PC-9 (cell line): ENCODE results near the gene PRDM10.

Source experiments
- CTCF ChIP-seq: fragments of 200-600 bp; sonication (generic); conservative IDR thresholded peaks from 2 replicates; pipeline ENCODE4 v1.6.1; 2017; ENCODE audit warnings: mixed run types, antibody characterized with exemption, mild to moderate bottlenecking, moderate library complexity
- EZH2 ChIP-seq: fragments of 200-600 bp; sonication (generic); IDR thresholded peaks from 2 replicates; pipeline ENCODE4 v1.8.0; 2017; ENCODE audit warnings: antibody characterized with exemption, low read depth

- TF ChIP-seq EZH2 (no peak), CTCF (no peak)
Measured at GRCh38 chr11:129972611-129973010, 30.0 kb downstream of the PRDM10 start.
